ENCODE data around the gene CHMP6. TPM values are rescaled to one million over a fixed set of nuclear protein-coding genes. Genes with fewer than 3 reads are reported as not detected.

CHMP6 gene
- total and polyA plus RNA-seq, 4 donors: 9.6 to 24.0 (median 16.7) TPM

GRCh38 chr17:80945736-80946135 lies 45.9 kb upstream of the CHMP6 start:
- TF ChIP-seq, protein P1, sequence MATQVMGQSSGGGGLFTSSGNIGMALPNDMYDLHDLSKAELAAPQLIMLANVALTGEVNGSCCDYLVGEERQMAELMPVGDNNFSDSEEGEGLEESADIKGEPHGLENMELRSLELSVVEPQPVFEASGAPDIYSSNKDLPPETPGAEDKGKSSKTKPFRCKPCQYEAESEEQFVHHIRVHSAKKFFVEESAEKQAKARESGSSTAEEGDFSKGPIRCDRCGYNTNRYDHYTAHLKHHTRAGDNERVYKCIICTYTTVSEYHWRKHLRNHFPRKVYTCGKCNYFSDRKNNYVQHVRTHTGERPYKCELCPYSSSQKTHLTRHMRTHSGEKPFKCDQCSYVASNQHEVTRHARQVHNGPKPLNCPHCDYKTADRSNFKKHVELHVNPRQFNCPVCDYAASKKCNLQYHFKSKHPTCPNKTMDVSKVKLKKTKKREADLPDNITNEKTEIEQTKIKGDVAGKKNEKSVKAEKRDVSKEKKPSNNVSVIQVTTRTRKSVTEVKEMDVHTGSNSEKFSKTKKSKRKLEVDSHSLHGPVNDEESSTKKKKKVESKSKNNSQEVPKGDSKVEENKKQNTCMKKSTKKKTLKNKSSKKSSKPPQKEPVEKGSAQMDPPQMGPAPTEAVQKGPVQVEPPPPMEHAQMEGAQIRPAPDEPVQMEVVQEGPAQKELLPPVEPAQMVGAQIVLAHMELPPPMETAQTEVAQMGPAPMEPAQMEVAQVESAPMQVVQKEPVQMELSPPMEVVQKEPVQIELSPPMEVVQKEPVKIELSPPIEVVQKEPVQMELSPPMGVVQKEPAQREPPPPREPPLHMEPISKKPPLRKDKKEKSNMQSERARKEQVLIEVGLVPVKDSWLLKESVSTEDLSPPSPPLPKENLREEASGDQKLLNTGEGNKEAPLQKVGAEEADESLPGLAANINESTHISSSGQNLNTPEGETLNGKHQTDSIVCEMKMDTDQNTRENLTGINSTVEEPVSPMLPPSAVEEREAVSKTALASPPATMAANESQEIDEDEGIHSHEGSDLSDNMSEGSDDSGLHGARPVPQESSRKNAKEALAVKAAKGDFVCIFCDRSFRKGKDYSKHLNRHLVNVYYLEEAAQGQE (IDR thresholded peaks at IDR 0.05): no peak
- DNase-seq (ENCODE audit: low spot score): no peak
- Histone ChIP-seq H3K9ac (ENCODE audit: low read depth in 1 of 2, low read length in 2 of 2) (no peak overlapping the region), H3K27ac (ENCODE audit: low read depth in 1 of 2, low read length in 2 of 2) (no peak overlapping the region), H3K4me3 (ENCODE audit: low read depth in 1 of 3, low read length in 3 of 3) (no peak overlapping the region), H3K27me3 (ENCODE audit: control insufficient read depth in 4 of 4, insufficient read depth in 4 of 4, low read length in 3 of 4) (no peaks in the 10 kb centered on the region), H3K36me3 (ENCODE audit: control insufficient read depth in 4 of 4, insufficient read depth in 3 of 4, low read depth in 1 of 4, low read length in 3 of 4) (peaks cover 0 to 30% (median 4%) of the 10 kb centered on the region in 4 donors), H3K9me3 (ENCODE audit: control insufficient read depth in 4 of 4, low read length in 3 of 4) (no peaks in the 10 kb centered on the region), H3K4me1 (ENCODE audit: control insufficient read depth in 4 of 4, insufficient read depth in 4 of 4, low read length in 3 of 4) (no peaks in the 10 kb centered on the region)
- WGBS: 93% methylated on average over 17 of the region's 17 CpGs

DNA sequence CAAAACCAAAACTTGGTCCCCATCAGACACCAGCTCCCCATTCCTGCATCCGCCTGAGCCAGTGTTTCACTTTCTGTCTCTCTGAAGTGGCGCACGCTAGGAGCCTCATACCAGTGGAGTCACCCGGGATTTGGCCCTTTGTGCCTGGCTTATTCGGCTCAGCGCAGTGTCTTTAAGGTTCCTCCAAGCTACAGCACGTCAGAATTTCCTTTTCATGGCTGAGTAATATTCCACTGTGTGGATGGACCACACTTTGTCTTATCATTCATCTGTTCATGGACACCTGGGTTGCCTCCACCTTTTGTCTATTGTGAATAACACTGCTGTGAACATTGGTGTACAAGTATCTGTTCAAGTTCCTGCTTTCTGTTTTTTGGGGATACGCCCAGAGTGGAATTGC lies 45.2 kb upstream of the CHMP6 start:
- peaks cover 0 to 34% (median 4%) of the 10 kb centered on the region in 4 donors for H3K36me3 ChIP-seq (ENCODE audit: control insufficient read depth in 4 of 4, insufficient read depth in 3 of 4, low read depth in 1 of 4, low read length in 3 of 4)
- no peak overlapping the region for H3K4me3 ChIP-seq (ENCODE audit: low read depth in 1 of 3, low read length in 3 of 3)
- DNase-seq (ENCODE audit: low spot score): no peak
- no peak overlapping the region for H3K9ac ChIP-seq (ENCODE audit: low read depth in 1 of 2, low read length in 2 of 2)
- no peaks in the 10 kb centered on the region for H3K9me3 ChIP-seq (ENCODE audit: control insufficient read depth in 4 of 4, low read length in 3 of 4)
- no peaks in the 10 kb centered on the region for H3K4me1 ChIP-seq (ENCODE audit: control insufficient read depth in 4 of 4, insufficient read depth in 4 of 4, low read length in 3 of 4)
- WGBS: 97% methylated on average over 8 of the region's 8 CpGs
- TF ChIP-seq, protein P2, sequence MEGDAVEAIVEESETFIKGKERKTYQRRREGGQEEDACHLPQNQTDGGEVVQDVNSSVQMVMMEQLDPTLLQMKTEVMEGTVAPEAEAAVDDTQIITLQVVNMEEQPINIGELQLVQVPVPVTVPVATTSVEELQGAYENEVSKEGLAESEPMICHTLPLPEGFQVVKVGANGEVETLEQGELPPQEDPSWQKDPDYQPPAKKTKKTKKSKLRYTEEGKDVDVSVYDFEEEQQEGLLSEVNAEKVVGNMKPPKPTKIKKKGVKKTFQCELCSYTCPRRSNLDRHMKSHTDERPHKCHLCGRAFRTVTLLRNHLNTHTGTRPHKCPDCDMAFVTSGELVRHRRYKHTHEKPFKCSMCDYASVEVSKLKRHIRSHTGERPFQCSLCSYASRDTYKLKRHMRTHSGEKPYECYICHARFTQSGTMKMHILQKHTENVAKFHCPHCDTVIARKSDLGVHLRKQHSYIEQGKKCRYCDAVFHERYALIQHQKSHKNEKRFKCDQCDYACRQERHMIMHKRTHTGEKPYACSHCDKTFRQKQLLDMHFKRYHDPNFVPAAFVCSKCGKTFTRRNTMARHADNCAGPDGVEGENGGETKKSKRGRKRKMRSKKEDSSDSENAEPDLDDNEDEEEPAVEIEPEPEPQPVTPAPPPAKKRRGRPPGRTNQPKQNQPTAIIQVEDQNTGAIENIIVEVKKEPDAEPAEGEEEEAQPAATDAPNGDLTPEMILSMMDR (IDR thresholded peaks at IDR 0.05; ENCODE audit: low read depth, low read length, missing input control): no peak
- TF ChIP-seq, protein P3, sequence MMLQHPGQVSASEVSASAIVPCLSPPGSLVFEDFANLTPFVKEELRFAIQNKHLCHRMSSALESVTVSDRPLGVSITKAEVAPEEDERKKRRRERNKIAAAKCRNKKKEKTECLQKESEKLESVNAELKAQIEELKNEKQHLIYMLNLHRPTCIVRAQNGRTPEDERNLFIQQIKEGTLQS (IDR thresholded peaks at IDR 0.05): no peak
- TF ChIP-seq ZBTB33 (IDR thresholded peaks at IDR 0.05) (no peak), GABPA (IDR thresholded peaks at IDR 0.05 in 1 of 2, conservative IDR thresholded peaks at IDR 0.05 in 1 of 2) (no peak), RAD21 (IDR thresholded peaks at IDR 0.05) (no peak), MAX (IDR thresholded peaks at IDR 0.05) (no peak), JUND (IDR thresholded peaks at IDR 0.05) (no peak), YY1 (IDR thresholded peaks at IDR 0.05) (no peak), FOXA1 (IDR thresholded peaks at IDR 0.05) (no peak), FOXA2 (IDR thresholded peaks at IDR 0.05) (no peak), SP1 (IDR thresholded peaks at IDR 0.05) (no peak)
- no peak overlapping the region for H3K27ac ChIP-seq (ENCODE audit: low read depth in 1 of 2, low read length in 2 of 2)
- H3K27me3 ChIP-seq (ENCODE audit: control insufficient read depth in 4 of 4, insufficient read depth in 4 of 4, low read length in 3 of 4): no peaks in the 10 kb centered on the region

Measured in liver (tissue), 9 donors.